Measurements from ENCODE around the gene DCTN4. TPM values are rescaled to one million over a fixed set of nuclear protein-coding genes. Genes with fewer than 3 reads are reported as not detected.

The DCTN4 gene
- polyA plus RNA-seq, 3 donors, result 22.5 to 24.3 (median 23.1) TPM

GRCh38 chr5:150780187-150780692 lies 21.4 kb upstream of the DCTN4 start:
- peak overlapping the region; percentile 88 for H3K27ac ChIP-seq (ENCODE audit: low read depth, low read length)
- 29 to 45% (median 41%) methylated on average over 6 of the region's 6 CpGs for WGBS, 3 donors

- peak overlapping the region; percentile 88 for H3K27ac ChIP-seq (ENCODE audit: low read depth, low read length)
- 24 to 36% (median 34%) methylated on average over 13 of the region's 13 CpGs for WGBS, 3 donors
These were observed 20.8 kb upstream of the DCTN4 start for GRCh38 chr5:150779397-150780186.

DNA sequence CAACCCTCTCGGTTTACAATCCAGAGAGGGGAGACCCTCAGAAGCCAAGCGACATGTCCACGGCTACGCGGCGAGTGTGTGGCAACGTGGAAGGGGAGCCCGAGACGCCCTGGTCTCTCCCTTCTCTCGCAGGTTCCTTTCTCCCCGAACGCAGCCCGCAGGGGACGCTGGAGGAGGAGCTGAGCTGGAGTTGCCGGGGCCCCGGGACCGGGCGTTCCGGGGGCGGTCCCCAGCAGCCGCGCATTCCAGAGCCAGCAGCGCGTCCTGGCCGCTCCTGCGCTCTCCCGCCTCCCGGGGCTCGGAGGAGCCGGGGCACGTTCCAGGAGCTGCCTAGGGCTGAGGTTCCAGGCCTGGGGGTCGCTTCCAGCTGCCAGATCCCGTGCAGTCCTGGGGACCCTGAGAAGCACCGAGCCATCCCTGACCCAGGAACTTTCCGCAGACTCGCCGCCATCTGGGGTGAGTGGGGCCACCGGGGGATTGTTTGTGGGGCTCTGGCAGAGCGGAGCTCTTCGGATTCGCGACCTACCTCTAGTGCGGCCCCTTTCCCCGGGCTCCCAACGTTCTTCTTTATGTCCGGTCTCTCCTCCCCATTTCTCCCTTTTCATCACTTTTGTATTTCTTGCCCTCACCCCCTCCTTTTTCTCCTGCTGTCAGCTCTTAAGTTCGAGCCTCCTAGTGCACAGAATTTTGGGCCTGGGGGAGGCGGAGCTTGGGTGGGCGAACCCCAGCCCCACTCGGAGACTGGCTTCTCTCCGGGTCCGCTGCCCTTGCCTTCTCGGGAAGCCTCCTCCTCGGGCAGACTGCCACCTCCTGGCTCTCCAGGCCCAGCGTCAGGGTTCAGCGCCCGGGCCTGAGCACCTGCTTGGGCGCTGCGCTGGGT lies 19.9 kb upstream of the DCTN4 start, which contains the start of gene SMIM3:
TSS of gene SMIM3 (plus strand) at position 241 of the 880 bp plus-strand sequence. CDS start 16,684 bp downstream, outside the sequence.
- 0 to 1% (median 0%) methylated on average over 49 to 59 of the region's 59 CpGs for WGBS, 3 donors
- H3K27ac ChIP-seq (ENCODE audit: low read depth, low read length), result peak within 1 kb of the TSS; percentile 60

DNA sequence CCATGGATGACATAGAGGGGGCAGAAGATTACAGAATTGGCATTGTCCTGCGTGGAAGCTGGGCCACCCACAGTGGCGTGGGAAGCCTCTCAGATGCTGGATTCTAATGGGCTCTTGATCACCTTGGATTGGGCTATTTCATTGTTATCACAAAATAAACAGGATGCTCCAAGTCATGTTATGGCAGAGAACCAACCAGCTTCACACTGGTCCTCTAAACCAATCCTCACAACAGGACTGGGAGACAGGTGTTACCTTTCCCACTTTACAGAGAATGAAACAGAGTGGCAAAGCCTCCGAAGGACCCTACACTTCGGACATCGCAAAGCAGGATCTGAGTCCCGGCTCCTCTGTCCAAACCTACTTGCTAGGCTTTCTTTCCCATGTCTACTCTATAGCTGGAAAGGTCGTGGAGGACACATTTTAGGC lies 19.3 kb upstream of the DCTN4 start:
- no peak overlapping the region for H3K27ac ChIP-seq (ENCODE audit: low read depth, low read length)
- 3 to 18% (median 17%) methylated on average over 7 of the region's 7 CpGs for WGBS, 3 donors

DNA sequence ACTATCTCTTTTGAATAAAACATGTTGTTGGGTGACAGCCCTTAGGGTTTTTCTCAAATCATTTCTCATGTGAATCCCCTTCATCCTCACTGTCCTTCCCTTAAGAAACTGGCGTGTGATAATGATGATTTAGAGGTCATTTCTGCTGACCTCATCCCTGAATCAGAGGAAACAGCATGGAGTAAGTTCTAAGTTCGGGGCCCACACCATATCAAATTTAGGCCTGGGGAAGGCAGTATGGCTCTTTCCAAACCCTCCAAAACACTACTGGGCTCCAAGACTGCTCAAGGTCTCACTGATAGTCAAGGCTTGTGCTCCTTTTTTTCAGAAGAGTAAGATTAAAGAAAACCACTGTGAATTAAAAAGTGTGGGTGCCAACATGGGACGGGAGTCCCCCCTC lies 18.9 kb upstream of the DCTN4 start:
- WGBS, 3 donors, result 35 to 55% (median 46%) methylated on average over 3 of the region's 3 CpGs
- no peak overlapping the region for H3K27ac ChIP-seq (ENCODE audit: low read depth, low read length)

GRCh38 chr5:150774145-150774544 lies 15.3 kb upstream of the DCTN4 start:
- WGBS, 3 donors, result 56 to 72% (median 57%) methylated on average over 1 of the region's 1 CpG
- no peak overlapping the region for H3K27ac ChIP-seq (ENCODE audit: low read depth, low read length)

- WGBS, 3 donors, result 41 to 79% (median 47%) methylated on average over 1 of the region's 1 CpG
- no peak overlapping the region for H3K27ac ChIP-seq (ENCODE audit: low read depth, low read length)
These were observed 12.4 kb upstream of the DCTN4 start for GRCh38 chr5:150771034-150771795.

- WGBS, 3 donors, result 31 to 82% (median 45%) methylated on average over 2 of the region's 2 CpGs
These were observed 7.4 kb upstream of the DCTN4 start for GRCh38 chr5:150766251-150766650.

DNA sequence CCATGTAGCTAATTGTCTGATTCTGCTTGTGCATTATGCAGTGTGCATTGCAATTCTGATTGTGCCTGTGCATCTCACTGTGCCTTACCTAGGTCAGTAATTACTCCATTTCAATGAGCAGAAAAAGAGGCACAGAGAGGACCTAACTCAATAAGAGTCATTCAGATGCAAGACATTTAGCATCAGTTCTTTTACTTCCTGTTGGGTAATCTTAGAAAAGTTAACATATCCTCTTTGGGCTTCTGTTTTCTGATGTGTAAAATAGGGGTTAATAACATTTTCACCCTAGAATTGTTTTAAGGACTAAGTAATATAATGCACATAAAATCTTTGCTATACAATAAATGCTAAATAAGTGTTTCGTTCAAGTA lies 7.0 kb upstream of the DCTN4 start:
- H3K27ac ChIP-seq (ENCODE audit: low read depth, low read length), result no peak overlapping the region
- WGBS, 3 donors, result 89 to 96% (median 95%) methylated on average over 1 of the region's 1 CpG

More at GRCh38 chr5:150766251-150766650, 7.4 kb upstream of the DCTN4 start:
- H3K27ac ChIP-seq (ENCODE audit: low read depth, low read length), result no peak overlapping the region

DNA sequence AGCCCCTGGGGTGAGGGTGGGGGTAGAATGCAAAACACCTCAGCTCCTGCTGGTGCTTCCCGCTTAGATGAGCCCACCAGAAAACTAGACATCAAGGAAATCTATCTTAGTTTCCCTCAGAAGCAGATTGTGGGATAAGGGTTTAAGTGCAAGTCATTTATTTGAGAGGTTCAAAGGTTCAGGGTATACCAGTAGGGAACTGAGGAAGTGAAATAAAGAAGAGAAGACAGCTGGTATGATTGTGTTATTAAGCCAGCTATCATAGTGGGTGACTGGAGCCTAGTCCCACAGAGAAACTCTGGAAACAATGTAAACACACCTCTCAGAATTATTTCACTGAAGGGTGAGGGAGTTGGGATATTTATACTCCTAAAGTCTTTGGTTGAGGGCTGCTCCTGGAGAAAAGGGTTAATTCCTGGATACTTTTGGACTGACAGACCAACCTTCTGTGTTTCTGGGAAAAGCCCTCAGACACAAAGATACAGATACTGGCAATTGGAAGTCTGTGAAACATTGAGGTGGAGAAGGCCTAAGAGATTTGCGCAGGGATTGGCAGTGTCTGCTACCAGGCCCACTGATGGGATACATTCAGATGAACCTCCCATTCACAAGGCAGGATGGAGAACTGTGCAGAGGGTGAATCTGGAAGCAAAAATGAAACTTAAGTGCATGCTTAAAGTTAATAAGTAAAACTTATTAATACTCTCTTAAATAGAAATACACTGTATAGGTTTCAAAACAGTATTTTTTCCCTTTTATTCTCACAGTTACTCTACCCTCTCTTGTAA lies 6.4 kb upstream of the DCTN4 start:
- WGBS, 3 donors, result 65 to 78% (median 77%) methylated on average over 2 of the region's 2 CpGs
- no peak overlapping the region for H3K27ac ChIP-seq (ENCODE audit: low read depth, low read length)

GRCh38 chr5:150764530-150764929 lies 5.7 kb upstream of the DCTN4 start:
- no peak overlapping the region for H3K27ac ChIP-seq (ENCODE audit: low read depth, low read length)
- WGBS, 3 donors, result 52 to 80% (median 64%) methylated on average over 2 of the region's 2 CpGs

- H3K27ac ChIP-seq (ENCODE audit: low read depth, low read length), result peak overlapping the region; percentile 67
- 21 to 40% (median 23%) methylated on average over 7 of the region's 7 CpGs for WGBS, 3 donors
These were observed 4.4 kb upstream of the DCTN4 start for GRCh38 chr5:150763023-150763769.

- H3K27ac ChIP-seq (ENCODE audit: low read depth, low read length), result no peak overlapping the region
- WGBS, 3 donors, result 61 to 95% (median 69%) methylated on average over 5 of the region's 5 CpGs
These were observed 3.4 kb upstream of the DCTN4 start for GRCh38 chr5:150762211-150762610.

DNA sequence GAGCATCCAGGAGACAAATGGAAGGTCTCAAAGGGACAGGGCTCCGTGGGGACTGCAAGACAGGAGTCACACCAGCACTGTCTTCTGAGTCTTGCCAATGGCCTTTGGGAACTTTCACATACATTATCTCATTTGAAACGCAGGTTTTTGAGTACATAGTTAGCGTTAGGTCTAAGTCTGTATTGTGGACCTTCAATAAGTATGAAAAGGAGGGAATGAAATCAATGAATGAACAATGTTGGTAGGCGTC lies 442 bp upstream of the DCTN4 start:
- H3K27ac ChIP-seq (ENCODE audit: low read depth, low read length), result peak overlapping the region; percentile 77
- 44 to 67% (median 66%) methylated on average over 4 of the region's 4 CpGs for WGBS, 3 donors

DNA sequence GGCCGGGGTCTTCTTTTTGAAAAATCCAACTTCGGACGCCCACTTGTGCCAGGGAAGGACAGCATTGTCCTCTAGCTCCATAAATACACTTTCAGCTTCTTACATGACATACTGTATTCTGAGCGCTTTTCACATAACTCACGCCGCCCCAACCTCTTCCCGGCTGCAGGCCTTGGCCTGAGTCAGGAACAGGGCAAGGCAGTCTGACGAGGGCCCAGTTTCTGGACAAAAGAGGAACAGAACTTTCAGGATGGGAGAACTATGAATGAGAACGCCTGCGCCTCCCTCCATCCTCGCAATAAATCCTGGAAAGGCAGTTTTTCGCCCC lies 650 bp downstream of the DCTN4 start:
- 2 to 4% (median 2%) methylated on average over 12 of the region's 12 CpGs for WGBS, 3 donors
- H3K27ac ChIP-seq (ENCODE audit: low read depth, low read length), result peak overlapping the region; percentile 77

GRCh38 chr5:150757087-150757649 lies 1.6 kb downstream of the DCTN4 start:
- 55 to 67% (median 64%) methylated on average over 1 of the region's 1 CpG for WGBS, 3 donors
- H3K27ac ChIP-seq (ENCODE audit: low read depth, low read length), result no peak overlapping the region

DNA sequence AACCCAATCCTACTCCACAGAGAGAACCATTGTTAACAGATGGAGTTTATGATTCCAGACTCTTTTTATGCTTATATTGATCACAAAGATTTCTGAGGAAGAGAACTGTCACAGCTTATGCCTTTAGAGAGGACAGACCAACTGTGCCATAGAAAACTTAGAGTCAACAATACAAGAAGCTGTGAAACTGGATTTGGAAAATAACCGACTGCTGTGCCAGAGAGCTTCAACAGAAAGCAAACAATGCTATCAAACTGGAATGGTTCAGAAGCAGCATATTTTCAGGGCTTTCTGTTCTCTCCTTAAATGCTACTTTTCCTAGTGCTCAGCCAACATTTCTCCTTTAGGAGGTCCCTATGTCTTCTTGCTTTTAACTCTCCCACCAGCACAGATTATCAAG lies 5.0 kb downstream of the DCTN4 start:
- H3K27ac ChIP-seq (ENCODE audit: low read depth, low read length), result no peak overlapping the region
- 29 to 98% (median 89%) methylated on average over 1 of the region's 1 CpG for WGBS, 3 donors

All from adipose tissue (tissue), 3 donors.